Measurements from ENCODE around the gene GMNN.

- TF ChIP-seq CTCF (IDR thresholded peaks at IDR 0.05) (no peak), POLR2AphosphoS5 (IDR thresholded peaks at IDR 0.05; ENCODE audit: low read depth, low read length) (no peak), SIN3A (IDR thresholded peaks at IDR 0.05; ENCODE audit: borderline replicate concordance, insufficient read depth, low read depth, low read length) (no peak)
Observed at GRCh38 chr6:24738741-24739140, 36.0 kb upstream of the GMNN start.

Measured in Panc1 (cell line).